DOHH2 (cell line): Measurements from ENCODE around the gene CERS5.

Source experiments
- CTCF ChIP-seq: fragments of 200-600 bp; sonication (generic); IDR thresholded peaks from one replicate; pipeline ENCODE4 v1.5.1; 2014; ENCODE audit warnings: antibody characterized with exemption, mild to moderate bottlenecking, low read depth, low read length; ENCODE audit not compliant: poor library complexity, severe bottlenecking
- EZH2phosphoT487 ChIP-seq: fragments of 200-600 bp; sonication (generic); IDR thresholded peaks from 2 replicates; pipeline ENCODE4 v1.6.1; 2017; ENCODE audit warnings: borderline replicate concordance, mild to moderate bottlenecking, antibody characterized with exemption, low read length, moderate library complexity, mixed read lengths

DNA sequence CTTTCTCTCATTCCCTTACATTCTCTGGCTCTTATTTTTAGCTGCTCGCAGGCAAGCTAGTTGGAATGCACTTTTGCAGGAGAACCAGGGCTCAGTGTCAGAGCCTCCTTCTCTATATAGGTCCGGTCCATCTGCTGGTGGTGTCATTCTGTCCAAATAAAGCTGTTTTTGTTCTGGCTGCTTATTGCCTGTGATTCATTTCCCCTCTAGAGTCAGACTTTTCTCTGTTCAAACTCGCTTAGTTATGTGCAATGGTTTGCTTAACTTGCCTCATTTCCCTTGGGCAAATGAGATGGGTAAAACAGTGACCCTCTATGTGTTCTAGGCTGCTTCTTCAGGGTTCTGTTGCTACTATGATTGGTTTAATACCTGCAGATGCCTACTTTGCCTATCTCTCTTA is 79.2 kb downstream of the CERS5 start:
- TF ChIP-seq CTCF (no peak), EZH2phosphoT487 (no peak)
